ENCODE results near the gene RACGAP1.

Gene RACGAP1

GRCh38 chr12:50050410-50051098, 25.3 kb upstream of the RACGAP1 start:
- peak; percentile 40; the same call in 1 of the 2 replicates for TF ChIP-seq GATA2 (IDR thresholded peaks at IDR 0.05; ENCODE audit: low read depth, low read length)
- TF ChIP-seq GATA3 (IDR thresholded peaks at IDR 0.05; ENCODE audit: low read depth, low read length) = no peak

GRCh38 chr12:50050119-50050385, 24.8 kb upstream of the RACGAP1 start:
- TF ChIP-seq GATA3 (IDR thresholded peaks at IDR 0.05; ENCODE audit: low read depth, low read length) = no peak
- no peak for TF ChIP-seq GATA2 (IDR thresholded peaks at IDR 0.05; ENCODE audit: low read depth, low read length)

GRCh38 chr12:50049254-50050118, 24.2 kb upstream of the RACGAP1 start:
- TF ChIP-seq GATA3 (IDR thresholded peaks at IDR 0.05; ENCODE audit: low read depth, low read length) (no peak), GATA2 (IDR thresholded peaks at IDR 0.05; ENCODE audit: low read depth, low read length) (no peak)

GRCh38 chr12:50047693-50048250, 22.5 kb upstream of the RACGAP1 start:
- no peak for TF ChIP-seq GATA3 (IDR thresholded peaks at IDR 0.05; ENCODE audit: low read depth, low read length)
- TF ChIP-seq GATA2 (IDR thresholded peaks at IDR 0.05; ENCODE audit: low read depth, low read length) = no peak

- TF ChIP-seq GATA2 (IDR thresholded peaks at IDR 0.05; ENCODE audit: low read depth, low read length) (no peak), GATA3 (IDR thresholded peaks at IDR 0.05; ENCODE audit: low read depth, low read length) (no peak)
These were observed 18.6 kb upstream of the RACGAP1 start for GRCh38 chr12:50043854-50044253.

- TF ChIP-seq GATA2 (IDR thresholded peaks at IDR 0.05; ENCODE audit: low read depth, low read length) = no peak
- no peak for TF ChIP-seq GATA3 (IDR thresholded peaks at IDR 0.05; ENCODE audit: low read depth, low read length)
These were observed 18.0 kb upstream of the RACGAP1 start for GRCh38 chr12:50043308-50043707.

- TF ChIP-seq GATA2 (IDR thresholded peaks at IDR 0.05; ENCODE audit: low read depth, low read length) = no peak
- TF ChIP-seq GATA3 (IDR thresholded peaks at IDR 0.05; ENCODE audit: low read depth, low read length) = no peak
These were observed 17.4 kb upstream of the RACGAP1 start for GRCh38 chr12:50042693-50043092.

- TF ChIP-seq GATA2 (IDR thresholded peaks at IDR 0.05; ENCODE audit: low read depth, low read length) (no peak), GATA3 (IDR thresholded peaks at IDR 0.05; ENCODE audit: low read depth, low read length) (no peak)
These were observed 16.7 kb upstream of the RACGAP1 start for GRCh38 chr12:50041962-50042361.

- TF ChIP-seq GATA3 (IDR thresholded peaks at IDR 0.05; ENCODE audit: low read depth, low read length) = no peak
- no peak for TF ChIP-seq GATA2 (IDR thresholded peaks at IDR 0.05; ENCODE audit: low read depth, low read length)
These were observed 16.0 kb upstream of the RACGAP1 start for GRCh38 chr12:50041062-50041860.

GRCh38 chr12:50040657-50041056, 15.4 kb upstream of the RACGAP1 start:
- TF ChIP-seq GATA3 (IDR thresholded peaks at IDR 0.05; ENCODE audit: low read depth, low read length) (no peak), GATA2 (IDR thresholded peaks at IDR 0.05; ENCODE audit: low read depth, low read length) (no peak)

GRCh38 chr12:50039151-50039835, 14.0 kb upstream of the RACGAP1 start:
- TF ChIP-seq GATA2 (IDR thresholded peaks at IDR 0.05; ENCODE audit: low read depth, low read length) = peak; percentile 43
- no peak for TF ChIP-seq GATA3 (IDR thresholded peaks at IDR 0.05; ENCODE audit: low read depth, low read length)

GRCh38 chr12:50038336-50038735, 13.0 kb upstream of the RACGAP1 start:
- no peak for TF ChIP-seq GATA3 (IDR thresholded peaks at IDR 0.05; ENCODE audit: low read depth, low read length)
- no peak for TF ChIP-seq GATA2 (IDR thresholded peaks at IDR 0.05; ENCODE audit: low read depth, low read length)

GRCh38 chr12:50032854-50033581, 7.7 kb upstream of the RACGAP1 start:
- no peak for TF ChIP-seq GATA3 (IDR thresholded peaks at IDR 0.05; ENCODE audit: low read depth, low read length)
- no peak for TF ChIP-seq GATA2 (IDR thresholded peaks at IDR 0.05; ENCODE audit: low read depth, low read length)

All from SH-SY5Y (cell line).